K562 (cell line): ENCODE measurements around the gene LTA. TPM values are rescaled to one million over a fixed set of nuclear protein-coding genes. Genes with fewer than 3 reads are reported as not detected.
A peak's percentile ranks its signal among the peaks of the same experiment; 100 is the strongest.

Experiments
- BCOR ChIP-seq: fragments of 450-650 bp; IDR thresholded peaks from 2 replicates; pipeline ENCODE4 v1.6.1; 2016
- CBX3 ChIP-seq, 2 experiments: IDR thresholded peaks; 1 replicate in 1 of 2; 2 replicates in 1 of 2; pipeline ENCODE4 v1.6.1; 2012; ENCODE audit warnings: inconsistent platforms in 2 of 2, low read length in 2 of 2, borderline replicate concordance in 1 of 2, control low read depth in 1 of 2
- CREB1 ChIP-seq, 2 experiments: sonication (generic) in 1 of 2; formaldehyde crosslinking in 1 of 2; IDR thresholded peaks; 2 replicates each; pipeline versions ENCODE4 v1.6.1 to v1.8.0; 2012 to 2022; ENCODE audit warnings: inconsistent platforms in 1 of 2, mild to moderate bottlenecking in 1 of 2, missing genetic modification reagents in 1 of 2, moderate library complexity in 1 of 2
- HDGF ChIP-seq: fragments of 450-650 bp; IDR thresholded peaks from 2 replicates; pipeline ENCODE4 v1.6.1; 2016
- KDM1A ChIP-seq, 2 experiments: fragments of 450-650 bp; IDR thresholded peaks; 2 replicates each; pipeline ENCODE4 v1.6.1; 2016; ENCODE audit warnings: mild to moderate bottlenecking in 2 of 2
- MEIS2 ChIP-seq: fragments of 450-650 bp; IDR thresholded peaks from 2 replicates; pipeline ENCODE4 v1.6.1; 2014; ENCODE audit warnings: mild to moderate bottlenecking; ENCODE audit not compliant: partially characterized antibody
- NEUROD1 ChIP-seq: fragments of 150-350 bp; IDR thresholded peaks from 2 replicates; pipeline ENCODE4 v1.6.1; 2014; ENCODE audit warnings: borderline replicate concordance, low read length, low read depth; ENCODE audit not compliant: partially characterized antibody
- PBX2 ChIP-seq, 2 experiments: IDR thresholded peaks in 1 of 2; conservative IDR thresholded peaks in 1 of 2; 2 replicates each; pipeline ENCODE4 v1.6.1; 2016; ENCODE audit warnings: low read depth in 2 of 2, mild to moderate bottlenecking in 1 of 2, missing compliant biosample characterization in 1 of 2, missing genetic modification characterization in 1 of 2, moderate library complexity in 1 of 2
- RCOR1 ChIP-seq, 2 experiments: IDR thresholded peaks; 2 replicates each; pipeline ENCODE4 v1.6.1; 2012; ENCODE audit warnings: low read depth in 2 of 2, low read length in 2 of 2, borderline replicate concordance in 1 of 2, improper control_type of control experiment in 1 of 2
- REST ChIP-seq, 2 experiments: fragments of 450-650 bp; formaldehyde crosslinking in 1 of 2; IDR thresholded peaks; 2 replicates each; pipeline versions ENCODE4 v1.4.0 to v1.6.1; 2014 to 2020; ENCODE audit warnings: mild to moderate bottlenecking in 2 of 2, borderline replicate concordance in 1 of 2, low read depth in 1 of 2
- SREBF1 ChIP-seq: fragments of 150-350 bp; IDR thresholded peaks from 2 replicates; pipeline ENCODE4 v1.6.1; 2014; ENCODE audit warnings: antibody characterized with exemption, low read depth, low read length, borderline replicate concordance
- USF2 ChIP-seq: sonication (generic); formaldehyde crosslinking; IDR thresholded peaks from 2 replicates; pipeline ENCODE4 v1.5.0; 2020; ENCODE audit warnings: missing genetic modification reagents
- polyA plus RNA-seq, 8 experiments: library from polyadenylated mRNA; depleted of rRNA in 4 of 8; stranded (reverse) in 5 of 8; unstranded in 3 of 8; fragments of >200 nt; fragmentation: Nextera tagmentation in 2 of 8; fragmentation: Illumina TruSeq in 1 of 8; extraction: Ambion mirVana in 2 of 8; extraction: Trizol in 1 of 8; gene quantifications; 2 replicates each; pipeline versions ENCODE4 v1.2.1 to v1.2.3, GENCODE V29; 2011 to 2014; ENCODE audit warnings: inconsistent platforms in 1 of 8, missing spikeins in 1 of 8
- total RNA-seq, 7 experiments: library from RNA; depleted of rRNA in 6 of 7; stranded (reverse); fragments of >200 nt in 6 of 7; fragmentation: Illumina TruSeq in 2 of 7; extraction: Trizol in 2 of 7; gene quantifications; 2 replicates each; pipeline versions ENCODE4 v1.2.1 to v1.2.3, GENCODE V29; 2011 to 2021; ENCODE audit warnings: low replicate concordance in 1 of 7

The LTA gene
- total and polyA plus RNA-seq, 9 of the 15 experiments (the other 6 are each of a cell fraction or from before 2014, with no cell fraction given) = 0.80 TPM; not detected in 8

GRCh38 chr6:31585491-31585890 lies 13.4 kb downstream of the LTA start (continued):
- no peak for TF ChIP-seq PBX2 (CRISPR knock-in tag; IDR thresholded peaks at IDR 0.05; ENCODE audit: low read depth)
- TF ChIP-seq PBX2 (tag; conservative IDR thresholded peaks at IDR 0.05; ENCODE audit: low read depth) = 0 out of 2 replicates have a peak, but pooled peaks have one; percentile 7
- TF ChIP-seq BCOR = peak; percentile 92
- TF ChIP-seq HDGF = 0 out of 2 replicates have a peak, but pooled peaks have one; percentile 33
- TF ChIP-seq CREB1 (IDR thresholded peaks at IDR 0.05) = 0 out of 2 replicates have a peak, but pooled peaks have one; percentile 22
- TF ChIP-seq CREB1 (CRISPR knock-in tag; IDR thresholded peaks at IDR 0.05) = no peak
- TF ChIP-seq REST (IDR thresholded peaks at IDR 0.05; ENCODE audit: borderline replicate concordance) = peak; percentile 29; the same call in 1 of the 2 replicates
- TF ChIP-seq REST (CRISPR knock-in tag; IDR thresholded peaks at IDR 0.05; ENCODE audit: low read depth) = no peak
- TF ChIP-seq NEUROD1 = no peak
- TF ChIP-seq MEIS2 = peak; percentile 54
- TF ChIP-seq RCOR1 (IDR thresholded peaks at IDR 0.05; ENCODE audit: borderline replicate concordance in 1 of 2, low read depth in 2 of 2, low read length in 2 of 2) = peak in 1 of 2 experiments; percentile 80; a peak in 2 of 4 replicates
- peak in 1 of 2 experiments; percentile 77; a peak in 1 of 3 replicates for TF ChIP-seq CBX3 (IDR thresholded peaks at IDR 0.05; ENCODE audit: borderline replicate concordance in 1 of 2, low read length in 2 of 2)
- no peak for TF ChIP-seq SREBF1
- no peak for TF ChIP-seq USF2
- peak; percentile 38 to 75; a peak in 2 of 4 replicates for TF ChIP-seq KDM1A (IDR thresholded peaks at IDR 0.05)
